Measurements from ENCODE around the gene JAG1. TPM values are rescaled to one million over a fixed set of nuclear protein-coding genes. Genes with fewer than 3 reads are reported as not detected.

JAG1 gene
- polyA plus RNA-seq, 10 donors: 29.0 to 53.6 (median 36.3) TPM

- no peak for DNase-seq
Measured at GRCh38 chr20:10654630-10655029, 19.2 kb downstream of the JAG1 start.

DNA sequence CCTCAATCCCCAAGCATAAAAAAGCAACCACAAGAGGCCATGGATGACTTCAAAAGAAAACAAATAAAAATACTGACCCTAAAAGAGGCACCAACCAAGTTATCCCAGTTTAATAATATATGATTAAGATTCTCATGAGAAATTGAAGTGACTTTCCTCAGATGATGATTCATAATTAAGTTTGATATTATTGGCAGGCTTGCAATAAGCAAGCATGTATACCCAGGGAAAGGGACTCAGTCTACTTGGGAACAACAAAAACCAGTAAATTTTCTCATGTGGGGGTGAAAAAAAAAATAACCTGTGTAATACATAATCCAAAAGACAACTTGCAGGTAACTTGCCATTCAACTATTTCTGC is 19.6 kb downstream of the JAG1 start:
- no peak for DNase-seq

DNA sequence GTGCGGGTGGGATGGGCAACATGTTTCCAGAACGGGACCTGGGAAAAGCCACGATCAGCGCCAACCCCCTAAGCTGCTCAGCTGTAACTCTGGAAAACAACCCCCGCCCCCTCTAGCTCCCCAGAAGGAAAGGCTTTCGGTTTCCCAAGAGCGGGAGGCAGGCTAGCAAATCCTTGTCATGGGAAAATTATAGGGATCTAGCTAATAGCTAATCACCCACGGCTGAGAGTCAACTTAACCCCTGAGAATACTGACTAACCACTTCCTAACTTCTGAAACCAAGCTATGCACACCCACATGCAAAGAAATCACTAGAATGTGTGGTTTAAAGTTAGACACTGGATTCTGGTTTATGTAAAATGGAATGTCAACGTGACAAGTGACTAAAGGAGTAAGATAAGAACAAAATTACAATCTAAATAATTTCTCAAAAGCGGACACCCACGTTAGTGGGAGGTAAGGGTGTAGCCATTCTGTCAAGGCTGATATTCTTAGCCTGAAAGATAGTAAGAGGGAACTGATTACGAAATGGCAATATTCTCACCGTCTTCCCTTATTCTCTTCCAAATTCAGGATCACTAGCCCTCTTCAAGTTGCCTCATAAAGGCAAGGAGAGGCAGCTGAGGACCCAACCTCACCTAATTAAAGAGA is 20.1 kb downstream of the JAG1 start:
- DNase-seq: peak in 2 of 3 donors; percentile 55 to 75

GRCh38 chr20:10652660-10653261 is 21.0 kb downstream of the JAG1 start:
- DNase-seq: no peak

DNA sequence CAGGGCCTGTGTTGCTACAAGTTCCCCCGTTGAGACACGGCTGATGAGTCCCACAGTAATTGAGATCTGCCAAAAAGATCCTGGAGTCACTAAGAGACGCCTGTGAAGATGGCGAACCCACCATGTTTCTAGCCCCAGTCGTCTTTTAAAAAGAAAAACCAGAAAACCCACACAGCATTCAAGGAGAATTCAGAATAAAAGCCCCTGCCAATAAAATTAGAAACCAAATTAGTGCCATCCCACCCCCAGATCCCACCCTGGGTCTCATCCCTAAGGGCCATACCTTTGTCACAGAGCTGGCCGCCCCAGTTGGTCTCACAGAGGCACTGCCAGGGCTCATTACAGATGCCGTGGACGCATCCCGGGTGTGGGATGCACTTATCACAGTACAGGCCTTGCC is 21.6 kb downstream of the JAG1 start:
- no peak for DNase-seq

GRCh38 chr20:10651227-10651990 is 22.4 kb downstream of the JAG1 start:
- DNase-seq: peak in 2 of 3 donors; percentile 57 to 75

DNA sequence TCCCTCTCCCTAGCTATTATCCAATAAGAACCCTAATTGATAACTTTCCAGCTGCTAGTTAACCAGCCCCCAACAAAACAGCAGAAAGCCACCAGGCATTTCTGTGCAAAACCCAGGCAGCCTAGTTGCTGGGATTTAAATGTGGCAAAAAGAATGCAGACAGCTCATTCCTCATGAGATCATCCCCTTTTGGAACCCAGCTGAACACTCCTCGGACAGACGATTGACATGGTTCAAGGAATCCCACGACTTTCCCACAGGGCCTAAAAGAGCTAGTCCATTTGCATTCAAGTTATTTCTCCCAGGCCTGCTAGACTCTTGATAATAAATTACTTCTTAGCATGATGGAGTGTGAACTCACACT is 24.0 kb downstream of the JAG1 start:
- no peak for DNase-seq

- DNase-seq: no peak
Measured at GRCh38 chr20:10649080-10649796, 24.6 kb downstream of the JAG1 start.

GRCh38 chr20:10648651-10649050 is 25.1 kb downstream of the JAG1 start:
- DNase-seq: peak in 1 of 3 donors; percentile 86

- no peak for DNase-seq
Measured at GRCh38 chr20:10647909-10648308, 25.9 kb downstream of the JAG1 start.

DNA sequence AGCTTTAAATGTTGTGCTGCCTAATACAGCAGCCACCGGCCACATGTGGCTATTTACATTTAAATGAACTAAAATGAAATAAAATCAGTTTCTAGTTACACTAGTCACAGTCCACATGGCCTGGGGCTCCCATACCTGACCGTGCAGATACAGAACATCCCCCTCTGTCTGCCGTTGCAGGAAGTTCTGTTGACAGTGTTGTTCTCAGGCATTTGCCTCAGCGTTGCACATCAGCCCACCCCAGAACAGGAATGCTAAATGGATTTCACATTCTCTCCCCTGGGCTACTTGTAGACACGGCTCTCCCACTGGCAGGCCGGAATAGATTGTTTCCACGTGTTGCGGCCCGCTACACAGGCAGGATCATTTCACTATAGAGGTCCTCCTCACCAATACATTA is 26.3 kb downstream of the JAG1 start:
- no peak for DNase-seq

DNA sequence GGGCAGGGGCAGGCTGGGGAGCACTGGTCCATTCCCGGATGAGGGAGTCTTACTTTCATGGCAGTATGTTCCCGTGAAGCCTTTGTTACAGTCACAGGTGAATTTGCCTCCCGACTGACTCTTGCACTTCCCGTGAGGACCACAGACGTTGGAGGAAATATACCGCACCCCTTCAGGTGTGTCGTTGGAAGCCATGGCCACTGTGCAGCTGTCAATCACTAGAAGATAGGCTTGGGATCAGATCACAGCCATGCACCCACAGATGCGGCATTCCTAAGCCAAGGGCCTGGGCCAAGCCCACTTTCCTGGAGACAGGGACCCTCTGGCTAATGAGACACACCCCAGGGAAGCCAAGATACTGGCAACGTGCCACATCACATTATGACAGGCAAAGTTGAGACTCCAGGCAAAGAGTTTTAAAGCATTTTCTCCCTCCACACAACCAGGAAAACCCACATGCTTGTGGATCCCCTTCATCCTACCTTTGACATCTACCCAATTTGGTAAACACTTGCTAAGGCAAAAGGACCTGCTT is 26.8 kb downstream of the JAG1 start:
- DNase-seq: no peak

GRCh38 chr20:10646006-10646405 is 27.8 kb downstream of the JAG1 start:
- no peak for DNase-seq

DNA sequence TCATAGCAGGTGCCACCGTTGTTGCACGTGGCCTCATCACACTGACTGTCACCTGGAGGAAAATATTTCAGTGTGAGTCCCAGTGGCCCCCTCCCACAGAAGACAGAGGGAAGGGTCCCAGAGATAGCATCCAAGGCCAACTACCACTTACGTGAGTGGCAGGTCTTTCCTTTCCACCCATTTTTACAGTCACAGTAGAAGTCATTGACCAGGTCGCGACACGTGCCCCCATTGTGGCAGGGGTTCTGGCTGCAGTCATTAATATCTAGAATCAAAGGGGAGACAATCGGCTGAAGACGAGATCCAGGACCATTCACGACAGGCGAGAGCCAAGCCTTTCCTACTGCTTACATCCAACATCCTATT is 28.6 kb downstream of the JAG1 start:
- no peak for DNase-seq

- DNase-seq: no peak
Measured at GRCh38 chr20:10644458-10645204, 29.2 kb downstream of the JAG1 start.

- no peak for DNase-seq
Measured at GRCh38 chr20:10643560-10643873, 30.3 kb downstream of the JAG1 start.

- no peak for DNase-seq
Measured at GRCh38 chr20:10642856-10643559, 30.8 kb downstream of the JAG1 start.

- no peak for DNase-seq
Measured at GRCh38 chr20:10641893-10642292, 31.9 kb downstream of the JAG1 start.

- no peak for DNase-seq
Measured at GRCh38 chr20:10641467-10641866, 32.3 kb downstream of the JAG1 start.

GRCh38 chr20:10640897-10641296 is 32.9 kb downstream of the JAG1 start:
- no peak for DNase-seq

Data from muscle of back (tissue), 11 donors.